Endometrial microvascular endothelial cells (primary cell): ENCODE data around the gene P2RY10. TPM values are rescaled to one million over a fixed set of nuclear protein-coding genes. Genes with fewer than 3 reads are reported as not detected.
"Not testable (repeated sequence)": the region's sequence is repeated elsewhere in the genome, so short reads cannot be mapped to it uniquely, and the experiment has no call there.

Source experiments
- in situ Hi-C: cut with HindIII; loops from 2 replicates; pipeline ENCODE4 v1.10.0; 2017; ENCODE audit warnings: low sequenced_read_pairs, low pct_unique_long_range_greater_than_20kb; ENCODE audit errors: inconsistent ontology term
- total RNA-seq: library from RNA; depleted of rRNA; stranded (reverse); fragments of >200 nt; gene quantifications from one replicate; pipeline ENCODE4 v1.2.3, GENCODE V29; 2015; ENCODE audit errors: inconsistent ontology term

P2RY10 gene
- not detected for total RNA-seq

DNA sequence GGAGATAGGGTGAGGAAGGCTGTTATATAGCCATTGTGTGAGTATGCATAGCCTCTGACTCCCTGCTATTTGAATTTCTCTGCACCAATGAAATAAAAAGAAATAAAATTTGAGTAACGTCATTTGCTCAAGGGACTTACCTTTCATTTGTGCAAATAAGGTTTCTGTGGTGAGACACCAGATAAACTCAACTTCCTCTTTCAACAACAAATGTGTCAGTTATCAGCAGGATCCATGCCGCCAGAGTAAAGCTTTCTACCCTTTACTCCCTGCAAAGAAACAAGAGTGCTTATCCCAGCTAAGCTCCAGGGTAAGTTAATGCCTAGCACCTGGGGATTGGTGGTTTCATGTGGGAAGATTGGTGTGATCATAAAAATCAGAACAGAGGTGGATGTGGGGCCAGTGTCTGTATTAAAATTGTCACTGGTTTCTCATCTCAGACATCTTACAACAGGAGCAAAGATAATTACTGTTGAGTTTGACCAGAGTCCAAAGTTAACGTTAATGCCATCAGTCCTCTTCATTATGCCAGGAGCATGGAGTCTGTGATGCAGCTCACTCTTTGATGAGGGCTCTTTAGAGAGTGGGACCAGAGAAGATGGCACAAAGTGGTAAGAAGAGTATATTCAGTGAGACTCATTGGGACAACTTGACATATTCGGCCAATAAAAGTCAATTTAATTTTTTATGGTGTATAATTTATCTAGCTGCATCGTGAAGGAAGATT is at the start of gene P2RY10:
Gene P2RY10, plus strand, starts transcription at position 206 of the 727 bp plus-strand sequence. CDS start 15,130 bp downstream, outside the sequence.
- in situ Hi-C loops: no loop called here

DNA sequence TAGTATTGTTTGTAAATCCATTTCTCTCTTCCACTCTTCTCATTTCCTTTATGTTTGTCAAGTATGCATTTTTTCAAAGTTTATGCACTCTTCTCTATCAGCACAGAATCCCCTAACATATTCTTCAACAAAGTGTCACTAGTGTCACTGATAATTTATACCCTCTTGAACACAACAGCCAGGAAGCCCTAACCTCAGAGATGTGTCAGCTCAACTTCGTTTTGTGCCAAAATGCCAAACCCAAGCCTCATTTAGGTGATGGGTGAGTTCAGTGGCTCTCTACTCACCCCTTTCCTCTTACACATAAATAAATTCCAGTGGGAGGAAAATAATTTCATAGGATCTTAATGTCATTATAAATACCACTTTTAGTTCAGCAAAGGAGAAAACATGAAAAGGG is 22.4 kb upstream of the P2RY10 start:
- in situ Hi-C loops: no loop called here

- in situ Hi-C loops: no loop called here
These were observed 21.8 kb upstream of the P2RY10 start for GRCh38 chrX:78923198-78924015.

DNA sequence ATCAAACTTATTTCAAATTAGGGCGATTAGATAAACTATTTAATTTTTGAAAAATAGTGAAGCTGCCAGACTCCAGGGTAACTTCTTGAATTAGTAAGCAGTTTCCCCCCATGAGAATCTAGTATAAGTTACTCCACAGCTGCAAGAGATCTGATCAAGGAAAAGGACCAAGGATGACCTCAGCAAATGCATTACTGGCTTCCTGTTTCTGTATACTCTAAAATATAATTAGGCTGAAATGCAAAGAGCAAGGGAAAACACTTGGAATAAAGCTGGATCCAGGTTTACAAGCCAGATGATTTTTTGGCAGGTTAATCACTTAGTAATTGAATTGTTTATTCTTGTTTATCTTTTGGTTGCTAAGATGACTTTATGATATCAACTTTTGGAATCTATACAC is 13.4 kb upstream of the P2RY10 start:
- in situ Hi-C loops: no loop called here

GRCh38 chrX:78934866-78935265 is 10.3 kb upstream of the P2RY10 start:
- in situ Hi-C loops: no loop called here

DNA sequence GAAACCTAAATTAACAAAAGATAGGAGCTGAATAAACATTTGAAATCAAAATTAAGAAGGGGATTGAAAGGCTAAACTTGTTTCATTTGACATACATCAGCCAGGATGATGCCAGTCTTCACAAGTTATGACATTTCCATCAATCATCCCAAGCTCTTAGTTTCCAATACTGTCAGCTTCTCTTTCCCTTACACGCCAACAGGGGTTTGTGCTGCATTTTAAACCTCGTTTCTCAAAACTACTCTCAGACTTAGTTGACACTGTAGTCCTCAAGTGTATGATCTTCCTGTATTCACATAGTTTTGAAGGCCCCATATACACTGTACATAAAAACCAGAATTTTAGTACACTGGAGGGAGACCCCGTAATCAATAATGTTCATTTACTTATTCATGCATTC is 840 bp upstream of the P2RY10 start:
- in situ Hi-C loops: no loop called here

DNA sequence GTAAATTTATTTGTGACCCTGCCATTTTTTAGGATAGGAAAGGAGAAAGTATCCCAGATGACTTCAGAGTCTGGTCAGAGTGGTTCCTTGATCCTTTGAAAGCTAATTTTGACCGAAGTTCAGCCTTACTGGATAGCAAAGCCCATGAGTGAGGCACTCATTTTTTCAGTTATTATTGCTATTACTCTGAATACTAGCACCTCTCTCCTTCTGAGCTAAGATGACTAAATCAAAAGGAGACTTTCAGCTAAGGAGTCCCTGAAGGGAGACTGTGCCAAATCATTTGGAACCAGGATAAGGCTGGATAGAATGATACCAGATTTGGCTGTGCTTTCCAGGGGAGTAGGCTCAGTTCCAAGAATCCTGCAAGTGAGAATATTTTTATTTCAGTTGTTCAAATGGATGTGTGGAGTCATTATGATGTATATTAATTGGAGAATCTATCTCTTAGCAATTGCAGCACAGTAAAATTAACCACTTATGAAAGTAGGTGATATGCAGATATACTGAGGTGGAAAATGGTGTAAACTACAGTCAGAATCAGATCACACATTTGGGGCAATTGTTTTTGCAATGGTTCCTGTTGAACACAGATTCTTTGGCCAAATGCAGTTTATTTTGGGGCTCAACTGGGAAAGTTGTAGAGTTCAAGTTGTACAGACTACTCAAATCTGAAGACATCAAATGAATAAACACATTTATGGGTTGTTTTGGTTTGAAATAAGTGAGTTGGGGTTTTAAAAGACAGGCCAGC is 1.2 kb downstream of the P2RY10 start:
- in situ Hi-C loops: no loop called here

DNA sequence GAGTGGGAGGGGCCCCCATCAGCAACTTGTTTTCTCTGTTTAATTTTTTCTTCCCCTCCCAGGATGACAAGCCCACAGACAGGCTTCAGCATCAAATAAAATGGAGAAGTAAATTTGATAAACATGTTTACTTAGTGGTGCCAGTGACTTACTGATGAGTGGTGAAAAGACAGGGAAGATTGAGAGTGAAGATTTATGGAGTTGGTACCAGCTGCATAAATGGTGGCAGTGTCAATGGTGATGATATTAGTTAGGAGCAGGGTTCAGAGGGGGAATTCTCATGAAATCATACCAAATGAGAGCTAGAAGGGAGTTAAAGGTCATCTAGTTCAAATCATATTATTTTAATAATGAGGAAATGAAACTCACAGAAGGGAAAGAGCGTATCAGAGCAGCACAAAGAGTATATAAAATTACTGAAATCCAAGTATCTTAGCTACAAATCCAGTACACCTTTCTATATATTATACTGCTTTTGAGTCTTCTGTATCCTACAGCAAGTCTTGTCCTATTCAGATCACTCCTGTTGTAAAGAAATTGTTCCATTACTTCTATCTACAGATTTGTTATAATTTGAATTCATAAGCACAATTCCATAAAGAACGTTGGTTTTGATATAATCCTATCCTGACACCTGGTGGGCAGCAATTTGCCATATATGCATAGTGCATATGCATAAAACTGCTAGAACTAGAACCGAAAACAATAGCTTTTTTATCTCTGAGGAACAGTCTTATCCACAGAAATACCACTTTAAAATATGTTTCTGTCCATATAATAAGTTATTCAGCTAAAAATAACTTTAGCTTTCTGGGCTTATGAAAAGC is 5.0 kb downstream of the P2RY10 start:
- in situ Hi-C loops: no loop called here

- in situ Hi-C loops: no loop called here
These were observed 12.0 kb downstream of the P2RY10 start for GRCh38 chrX:78957049-78957767.

DNA sequence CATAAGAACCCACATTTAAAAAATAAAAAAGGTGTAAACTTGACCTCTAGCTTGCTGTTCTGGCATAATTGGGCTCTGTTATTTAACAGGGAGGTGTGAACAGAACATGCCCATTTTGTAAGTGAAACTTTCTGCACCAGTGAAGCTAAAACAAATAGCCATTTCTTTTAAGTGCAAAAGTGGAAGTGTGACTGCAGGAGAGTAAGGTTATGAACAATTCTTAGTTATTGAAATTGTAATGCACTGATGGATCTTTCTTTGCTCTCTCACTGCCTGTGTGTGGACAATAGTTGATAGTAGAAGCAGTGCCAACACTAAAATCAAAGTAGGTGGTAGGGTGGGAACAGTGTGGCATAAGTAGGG is 12.6 kb downstream of the P2RY10 start:
- in situ Hi-C loops: no loop called here

GRCh38 chrX:78958419-78959116 is 13.4 kb downstream of the P2RY10 start:
- in situ Hi-C loops: no loop called here

DNA sequence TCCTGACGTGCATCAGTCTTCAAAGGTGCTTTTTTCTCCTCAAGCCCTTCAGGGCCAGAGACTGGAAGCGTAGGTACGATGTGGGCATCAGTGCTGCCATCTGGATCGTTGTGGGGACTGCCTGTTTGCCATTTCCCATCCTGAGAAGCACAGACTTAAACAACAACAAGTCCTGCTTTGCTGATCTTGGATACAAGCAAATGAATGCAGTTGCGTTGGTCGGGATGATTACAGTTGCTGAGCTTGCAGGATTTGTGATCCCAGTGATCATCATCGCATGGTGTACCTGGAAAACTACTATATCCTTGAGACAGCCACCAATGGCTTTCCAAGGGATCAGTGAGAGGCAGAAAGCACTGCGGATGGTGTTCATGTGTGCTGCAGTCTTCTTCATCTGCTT is 15.7 kb downstream of the P2RY10 start:
- in situ Hi-C loops: no loop called here

GRCh38 chrX:78964598-78964997 is 19.4 kb downstream of the P2RY10 start:
- in situ Hi-C loops: no loop called here

GRCh38 chrX:78979789-78980464 is 34.7 kb downstream of the P2RY10 start:
- in situ Hi-C loops: no loop called here

- in situ Hi-C loops: no loop called here
These were observed 44.2 kb downstream of the P2RY10 start for GRCh38 chrX:78989349-78989748.

DNA sequence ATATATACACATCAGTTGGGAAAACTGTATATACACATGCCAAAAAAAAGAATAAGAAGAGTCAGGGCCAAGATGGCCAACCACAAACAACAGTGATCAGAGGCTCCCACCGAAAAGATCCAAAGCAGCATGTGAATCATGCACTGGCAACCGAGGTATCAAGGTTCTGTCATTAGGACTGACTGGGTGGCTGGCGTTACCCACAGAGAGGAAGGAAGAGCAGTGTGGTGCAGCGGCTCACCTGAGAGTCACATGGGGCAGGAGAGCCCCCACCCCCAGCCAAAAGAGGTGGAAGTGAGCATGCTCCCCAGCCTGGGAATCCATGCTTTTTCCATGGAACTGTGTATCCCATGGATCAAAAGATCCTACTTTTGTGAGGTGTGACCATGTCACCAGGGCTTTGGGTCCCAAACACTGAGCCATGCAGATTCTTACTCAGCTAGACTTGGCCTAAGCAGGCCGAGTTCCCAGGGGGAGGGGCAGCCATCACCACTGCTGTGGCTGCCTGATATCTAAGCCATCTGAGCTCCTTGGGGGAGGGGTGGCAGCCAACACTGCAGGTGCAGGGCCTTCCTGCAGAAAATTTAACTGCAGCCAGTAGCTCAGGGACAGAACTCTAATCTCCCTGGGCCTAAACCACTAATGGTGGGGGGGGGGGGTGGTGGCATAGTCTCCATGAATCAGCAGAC is 52.8 kb downstream of the P2RY10 start:
- in situ Hi-C loops: no loop called here

- in situ Hi-C loops: not testable (repeated sequence)
These were observed 62.3 kb downstream of the P2RY10 start for GRCh38 chrX:79007540-79007939.
